GM21786 (cell line): Measurements from ENCODE around the gene MAN1B1.
"Not testable (repeated sequence)": the region's sequence is repeated elsewhere in the genome, so short reads cannot be mapped to it uniquely, and the experiment has no call there.

Source experiments
- ATAC-seq: cut with Tn5 transposase; IDR thresholded peaks from one replicate; pipeline ENCODE4 v1.9.1; 2021; ENCODE audit not compliant: unreplicated experiment

MAN1B1 gene

DNA sequence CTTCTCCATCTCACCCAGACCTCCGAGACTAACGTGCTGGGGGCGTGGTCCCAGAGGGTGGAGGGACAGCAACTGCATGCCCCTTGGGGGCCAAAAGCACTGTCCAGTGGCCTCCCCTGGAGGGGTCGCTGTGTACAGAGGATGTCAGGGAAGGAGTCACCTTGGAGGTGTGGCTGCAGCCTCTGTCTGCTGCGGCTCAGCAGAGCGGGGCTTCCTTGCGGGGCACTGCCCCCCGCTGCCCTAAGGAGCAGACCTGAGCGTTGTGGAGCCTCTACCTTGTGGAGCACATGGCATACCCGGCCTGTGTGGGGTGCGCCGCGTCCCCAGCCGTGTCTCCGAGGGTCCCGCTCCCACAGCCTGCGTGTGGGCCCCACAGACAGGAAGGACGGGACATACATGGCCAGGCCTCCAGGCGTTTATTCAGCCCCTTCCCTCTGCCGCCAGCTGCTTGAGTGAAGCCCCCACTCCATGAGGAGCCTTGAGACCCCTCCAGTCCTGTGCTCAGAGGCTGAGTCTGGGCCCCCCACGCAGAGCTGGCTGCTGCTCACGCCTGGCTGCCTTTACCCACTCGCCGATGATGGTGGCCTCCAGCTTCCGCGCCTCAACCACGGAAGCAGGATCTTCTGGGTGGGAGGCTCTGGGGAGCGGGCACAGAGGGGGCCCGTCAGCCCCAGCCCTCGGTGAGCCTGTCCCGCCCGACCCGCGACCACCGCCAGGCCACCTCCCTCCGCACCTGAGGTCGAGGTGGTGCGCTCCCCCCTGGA is 23.5 kb downstream of the MAN1B1 start:
- ATAC-seq, result no peak

DNA sequence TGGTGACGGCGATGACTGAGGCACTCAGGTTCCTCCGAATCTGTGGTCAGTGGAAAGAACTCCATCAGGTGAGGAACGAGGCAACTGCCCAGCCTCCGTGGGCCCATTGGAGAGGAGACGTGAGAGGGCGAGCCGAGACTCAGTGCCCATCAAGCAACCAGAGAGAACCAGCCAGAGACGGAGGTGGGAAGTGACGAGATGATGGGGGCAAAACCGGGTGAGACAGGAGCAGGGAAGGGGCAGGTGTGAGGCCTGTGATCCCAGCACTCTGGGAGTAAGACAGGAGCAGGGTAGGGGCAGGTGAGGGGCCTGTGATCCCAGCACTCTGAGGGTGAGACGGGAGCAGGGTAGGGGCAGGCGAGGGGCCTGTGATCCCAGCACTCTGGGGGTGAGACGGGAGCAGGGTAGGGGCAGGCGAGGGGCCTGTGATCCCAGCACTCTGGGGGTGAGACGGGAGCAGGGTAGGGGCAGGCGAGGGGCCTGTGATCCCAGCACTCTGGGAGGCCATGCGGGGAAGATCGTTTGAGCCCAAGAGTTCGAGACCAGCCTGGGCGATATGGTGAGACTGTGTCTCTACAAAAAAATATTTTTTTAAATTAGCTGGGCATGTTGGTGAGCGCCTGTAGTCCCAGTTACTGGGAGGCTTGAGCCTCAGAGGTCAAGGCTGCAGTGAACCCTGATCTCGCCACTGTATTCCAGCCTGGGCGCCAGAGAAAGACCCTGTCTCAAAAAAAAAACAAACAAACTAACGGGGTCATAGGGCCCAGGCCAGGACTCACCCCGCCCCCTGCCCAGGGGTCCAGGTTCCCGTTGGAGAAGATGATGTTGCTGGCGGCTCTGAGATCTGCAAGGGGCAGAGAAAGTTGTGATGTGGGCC is 24.4 kb downstream of the MAN1B1 start:
- ATAC-seq, result no peak

DNA sequence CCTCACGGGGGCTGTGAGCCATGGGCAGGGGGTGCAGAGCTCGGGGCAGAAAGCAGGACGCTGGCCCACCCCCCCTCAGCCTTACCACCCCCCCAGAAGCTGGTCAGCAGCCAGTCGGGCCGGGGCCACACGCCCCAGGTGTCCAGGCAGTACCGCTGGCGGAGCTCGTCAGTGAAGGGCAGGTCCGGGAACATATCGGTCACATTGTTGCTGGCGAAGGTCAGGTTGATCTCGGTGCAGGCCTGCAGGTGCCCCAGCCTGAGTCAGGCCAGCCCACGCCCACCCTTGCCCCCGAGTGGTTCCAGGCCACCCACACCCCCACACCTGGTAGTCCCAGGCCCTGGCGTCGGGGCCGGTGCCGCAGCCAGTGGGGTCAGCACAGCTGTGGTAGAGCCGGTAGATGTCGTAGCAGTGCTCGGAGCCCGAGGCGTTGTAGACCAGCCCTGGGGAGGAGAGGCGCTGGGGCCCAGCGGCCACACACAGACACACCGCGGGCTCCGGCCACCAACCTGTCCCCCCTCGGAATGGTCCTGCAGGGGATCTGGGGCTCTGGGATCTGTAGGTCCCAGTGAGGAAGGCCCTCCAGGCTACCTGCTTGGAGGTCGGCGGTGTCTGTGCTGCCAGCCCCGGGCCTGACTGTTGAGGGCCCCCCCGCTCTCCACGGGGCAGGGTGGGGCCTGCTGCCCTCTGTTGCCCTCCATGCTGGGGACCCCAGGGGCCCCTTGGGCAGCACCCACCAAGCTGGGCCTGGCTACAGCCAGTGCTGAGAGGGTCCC is 25.2 kb downstream of the MAN1B1 start:
- no peak for ATAC-seq

DNA sequence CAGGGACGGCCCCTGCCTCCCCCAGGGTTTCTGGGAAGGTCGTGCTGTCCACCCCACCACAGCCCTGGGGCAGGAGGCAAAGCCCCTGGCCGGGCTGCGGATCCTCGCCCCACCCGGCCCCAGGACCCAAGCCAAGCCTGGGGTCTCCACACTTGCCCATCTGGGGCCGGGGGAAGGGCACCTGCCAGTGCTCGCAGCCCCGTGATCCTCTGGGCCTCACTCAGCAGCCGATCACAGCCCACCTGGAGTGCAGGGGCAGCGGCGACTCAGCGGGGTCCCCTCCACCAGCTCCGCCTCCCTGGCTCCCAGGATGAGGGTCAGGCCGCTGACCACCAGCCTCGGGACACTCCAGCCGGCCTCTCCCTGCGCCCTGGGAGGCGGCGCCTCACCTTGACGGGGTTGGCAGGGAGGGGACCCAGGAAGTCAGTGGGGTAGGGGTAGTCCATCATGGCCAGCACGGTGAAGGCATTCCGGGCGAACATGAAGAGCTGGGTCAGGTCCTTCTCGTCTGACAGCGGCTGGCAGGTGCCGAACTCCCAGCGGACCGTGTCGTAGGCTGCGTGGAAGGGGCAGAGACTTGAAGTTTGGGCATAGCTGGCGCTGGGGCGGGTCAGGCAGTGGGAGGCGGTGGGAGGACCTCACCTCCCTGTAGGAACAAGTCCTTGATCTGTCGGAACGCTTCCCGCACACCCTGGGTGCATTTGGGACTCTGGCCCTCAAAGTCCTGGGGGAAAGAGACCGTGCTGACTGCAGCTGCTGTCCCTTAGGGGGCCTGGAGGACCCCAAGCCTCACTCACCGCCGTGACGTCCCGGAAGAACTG is 26.0 kb downstream of the MAN1B1 start:
- no peak for ATAC-seq

DNA sequence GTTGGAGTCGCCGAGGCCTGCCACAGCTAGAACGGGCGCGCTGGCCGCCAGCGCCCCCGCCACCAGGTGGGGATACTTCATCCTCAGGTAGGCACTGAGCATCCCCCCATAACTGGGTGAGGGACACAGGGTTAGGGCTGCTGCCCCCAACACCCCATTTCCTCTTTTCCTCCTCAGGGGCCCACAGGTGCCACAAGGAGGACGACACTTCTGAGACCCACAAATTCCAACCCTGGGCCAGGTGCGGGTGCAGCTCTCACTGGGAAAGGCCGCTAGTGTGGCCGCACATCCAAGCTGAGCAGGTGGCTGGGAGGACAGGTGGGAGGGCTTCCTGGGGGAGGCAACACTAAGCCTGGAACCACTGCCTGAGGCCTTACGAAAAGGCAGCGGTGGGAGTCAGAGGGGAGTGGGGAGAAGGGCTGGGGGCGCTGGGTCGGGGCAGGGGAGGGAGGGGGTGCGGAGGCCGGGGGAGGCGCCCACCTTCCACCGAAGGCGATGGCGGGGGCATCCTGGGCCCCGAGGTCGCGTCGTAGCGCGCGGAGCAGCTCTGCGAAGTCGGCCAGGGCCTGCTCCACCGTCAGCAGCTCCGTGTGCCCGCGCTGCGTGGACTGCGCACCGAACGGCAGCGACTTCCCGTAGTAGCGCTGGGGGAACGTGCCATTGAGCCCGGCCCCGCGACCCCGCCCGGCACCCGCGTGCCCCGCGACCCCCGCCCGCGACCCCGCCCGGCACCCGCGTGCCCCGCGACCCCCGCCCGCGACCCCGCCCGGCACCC is 26.8 kb downstream of the MAN1B1 start:
- ATAC-seq, result no peak

DNA sequence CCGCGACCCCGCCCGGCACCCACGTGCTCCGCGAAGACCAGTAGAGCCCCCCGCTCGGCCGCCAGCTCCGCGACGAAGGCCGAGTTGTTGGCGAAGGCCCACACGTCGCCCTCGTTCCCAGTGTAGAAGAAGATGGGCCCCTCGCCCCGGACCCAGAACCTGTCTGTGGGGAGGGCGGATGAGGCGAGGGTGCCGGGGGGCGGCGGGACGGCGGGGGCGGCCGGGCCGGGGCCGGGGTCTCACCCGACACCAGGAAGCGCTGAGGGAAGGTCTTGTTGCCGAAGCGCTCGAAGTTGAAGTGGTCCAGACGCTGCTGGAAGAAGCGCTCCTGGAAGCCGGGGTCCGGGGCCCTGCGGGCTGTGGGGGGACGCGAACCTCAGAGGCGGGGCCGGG is 27.4 kb downstream of the MAN1B1 start:
- ATAC-seq, result peak; percentile 18

DNA sequence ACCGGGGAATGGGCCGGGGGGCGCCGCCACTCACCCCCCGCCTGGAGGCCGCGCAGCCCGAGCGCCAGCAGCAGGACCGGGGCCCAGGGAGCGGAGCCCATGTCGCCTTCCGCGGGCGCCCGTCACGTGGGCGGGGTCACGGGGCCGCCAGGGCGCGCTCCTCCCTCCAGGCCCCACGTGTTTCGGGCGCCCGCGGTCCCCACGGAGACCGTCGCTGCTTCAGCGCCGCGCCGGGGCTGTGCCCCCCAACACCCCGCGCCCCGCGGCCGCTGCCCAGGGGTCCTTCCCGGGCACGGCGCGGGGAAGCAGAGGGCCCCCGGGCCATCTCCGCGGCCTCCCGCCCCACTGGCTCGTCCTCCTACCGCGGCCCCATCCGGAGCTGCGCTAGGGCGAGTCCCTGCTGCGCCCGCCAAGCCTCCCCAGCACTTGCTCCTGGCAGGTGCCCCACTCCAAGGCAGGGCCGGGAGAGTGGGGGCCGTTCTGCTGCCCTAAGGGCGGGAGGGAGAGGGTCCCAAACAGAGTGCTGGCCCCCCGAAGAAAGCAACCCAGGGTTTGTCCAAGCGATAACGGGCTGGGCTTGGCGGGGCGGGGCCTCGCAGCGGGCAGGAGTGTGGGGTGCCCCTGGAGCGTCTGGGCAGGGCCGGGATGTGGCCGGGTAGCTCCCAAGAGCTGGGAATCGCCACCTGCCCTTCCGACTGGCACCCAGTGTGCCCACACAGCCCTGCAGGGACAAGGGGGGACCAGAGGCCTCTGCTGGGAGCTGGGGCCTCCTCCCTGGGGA is 28.0 kb downstream of the MAN1B1 start, which contains the start of gene DPP7:
Gene DPP7, minus strand, starts transcription at position 121 of the 781 bp plus-strand sequence. Its CDS starts 20 bp downstream, at position 101.
- peak; percentile 59 for ATAC-seq

DNA sequence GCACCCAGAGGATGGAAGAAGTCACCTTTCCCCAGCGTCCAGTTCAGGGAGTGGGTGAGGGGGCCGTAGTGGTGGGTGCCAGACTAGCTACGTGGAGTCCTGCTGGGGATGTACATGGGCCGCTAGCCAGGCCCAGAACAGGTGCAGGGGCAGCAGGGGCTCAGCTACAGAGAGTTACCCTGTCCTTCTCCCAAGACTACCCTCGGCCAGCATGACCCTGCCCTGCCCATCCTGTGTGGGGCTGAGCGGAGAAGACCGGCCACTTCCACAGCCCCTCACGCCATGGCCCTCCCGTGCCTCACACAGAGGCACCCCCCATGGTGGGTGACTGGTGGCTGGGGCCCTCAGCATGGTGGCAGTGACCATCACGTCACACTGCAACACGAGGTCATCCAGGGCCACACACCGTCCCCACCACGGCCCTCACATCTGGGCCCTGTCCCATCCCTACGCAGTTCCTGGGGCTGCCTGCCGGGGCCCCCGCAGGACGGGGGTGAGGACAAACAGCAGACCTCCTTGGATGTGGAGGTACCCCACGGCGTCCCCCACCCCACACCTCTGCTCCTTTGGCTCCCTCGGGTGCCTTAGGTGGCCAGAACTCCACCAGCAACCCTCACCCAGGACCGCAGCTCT is 28.7 kb downstream of the MAN1B1 start:
- no peak for ATAC-seq

DNA sequence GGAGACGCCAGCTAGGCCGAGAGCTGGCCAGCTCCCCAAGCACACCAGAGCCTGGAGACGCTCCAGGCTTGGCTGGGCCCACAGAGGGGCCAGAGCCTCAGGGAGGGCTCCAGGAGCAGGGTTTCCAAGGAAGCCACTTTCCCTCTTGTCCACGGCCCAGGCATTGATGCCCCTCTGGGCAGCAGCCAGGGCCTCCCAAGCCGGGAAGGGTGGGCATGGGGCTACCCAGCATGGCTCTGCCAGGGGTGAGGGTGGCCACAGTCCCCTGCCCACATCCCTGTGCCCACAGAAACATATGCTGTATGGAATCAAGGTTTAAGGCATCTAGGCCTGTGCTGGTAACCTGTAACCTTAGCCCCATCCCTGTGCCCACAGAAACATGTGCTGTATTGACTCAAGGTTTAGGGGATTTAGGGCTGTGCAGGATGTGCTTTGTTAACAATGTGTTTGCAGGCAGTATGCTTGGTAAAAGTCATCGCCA is 29.3 kb downstream of the MAN1B1 start:
- no peak for ATAC-seq

DNA sequence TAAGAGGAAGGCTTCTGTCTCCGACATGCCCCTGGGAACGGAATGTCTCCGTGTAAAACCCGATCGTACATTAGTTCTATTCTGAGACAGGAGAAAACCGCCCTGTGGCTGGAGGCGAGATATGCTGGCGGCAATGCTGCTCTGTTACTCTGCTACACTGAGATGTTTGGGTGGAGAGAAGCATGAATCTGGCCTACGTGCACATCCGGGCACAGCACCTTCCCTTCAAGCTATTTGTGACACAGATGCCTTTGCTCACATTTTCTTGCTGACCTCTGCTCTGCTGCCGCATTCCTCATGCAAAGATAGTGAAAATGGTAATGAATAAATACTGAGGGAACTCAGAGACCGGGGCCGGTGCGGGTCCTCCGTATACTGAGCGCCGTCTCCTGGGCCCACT is 29.9 kb downstream of the MAN1B1 start:
- no peak for ATAC-seq

DNA sequence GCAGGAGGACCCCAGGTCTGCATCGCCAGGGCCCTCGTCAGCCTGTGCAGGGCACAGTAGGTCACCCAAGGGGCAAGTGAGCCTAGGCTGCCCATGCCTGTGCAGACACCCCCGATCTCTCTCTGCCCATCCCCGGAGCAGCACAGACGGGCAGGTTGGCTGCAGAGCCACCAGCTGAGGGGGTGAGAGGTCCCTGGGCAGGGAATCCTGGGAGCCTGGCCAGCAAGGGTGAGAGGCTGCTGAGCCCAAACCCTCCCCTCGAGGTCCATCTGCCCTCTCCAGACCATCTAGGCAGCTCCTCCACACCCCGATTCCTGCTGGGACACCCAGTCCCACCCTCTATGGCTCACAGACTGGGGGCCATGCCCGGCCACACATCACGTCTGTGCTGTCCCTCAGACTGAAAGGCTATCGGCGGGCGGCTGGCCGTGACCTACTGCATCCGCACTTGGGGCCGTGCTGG is 30.5 kb downstream of the MAN1B1 start:
- ATAC-seq, result no peak

DNA sequence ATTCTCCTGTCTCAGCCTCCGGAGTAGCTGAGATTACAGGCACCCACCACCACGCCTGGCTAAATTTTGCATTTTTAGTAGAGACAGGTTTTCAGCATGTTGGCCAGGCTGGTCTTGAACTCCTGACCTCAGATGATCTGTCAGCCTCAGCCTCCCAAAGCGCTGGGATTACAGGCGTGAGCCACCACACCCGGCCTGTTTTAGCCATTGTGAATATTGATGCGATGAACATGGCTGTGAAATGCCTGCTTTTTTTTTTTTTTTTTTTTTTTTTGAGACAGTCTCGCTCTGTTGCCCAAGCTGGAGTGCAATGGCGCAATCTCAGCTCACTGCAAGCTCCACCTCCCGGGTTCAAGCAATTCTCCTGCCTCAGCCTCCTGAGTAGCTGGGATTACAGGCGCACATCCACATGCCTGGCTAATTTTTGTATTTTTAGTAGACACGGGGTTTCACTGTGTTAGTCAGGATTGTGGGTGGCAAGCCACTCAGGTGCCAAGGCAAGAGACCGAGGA is 31.4 kb downstream of the MAN1B1 start:
- ATAC-seq, result not testable (repeated sequence)

DNA sequence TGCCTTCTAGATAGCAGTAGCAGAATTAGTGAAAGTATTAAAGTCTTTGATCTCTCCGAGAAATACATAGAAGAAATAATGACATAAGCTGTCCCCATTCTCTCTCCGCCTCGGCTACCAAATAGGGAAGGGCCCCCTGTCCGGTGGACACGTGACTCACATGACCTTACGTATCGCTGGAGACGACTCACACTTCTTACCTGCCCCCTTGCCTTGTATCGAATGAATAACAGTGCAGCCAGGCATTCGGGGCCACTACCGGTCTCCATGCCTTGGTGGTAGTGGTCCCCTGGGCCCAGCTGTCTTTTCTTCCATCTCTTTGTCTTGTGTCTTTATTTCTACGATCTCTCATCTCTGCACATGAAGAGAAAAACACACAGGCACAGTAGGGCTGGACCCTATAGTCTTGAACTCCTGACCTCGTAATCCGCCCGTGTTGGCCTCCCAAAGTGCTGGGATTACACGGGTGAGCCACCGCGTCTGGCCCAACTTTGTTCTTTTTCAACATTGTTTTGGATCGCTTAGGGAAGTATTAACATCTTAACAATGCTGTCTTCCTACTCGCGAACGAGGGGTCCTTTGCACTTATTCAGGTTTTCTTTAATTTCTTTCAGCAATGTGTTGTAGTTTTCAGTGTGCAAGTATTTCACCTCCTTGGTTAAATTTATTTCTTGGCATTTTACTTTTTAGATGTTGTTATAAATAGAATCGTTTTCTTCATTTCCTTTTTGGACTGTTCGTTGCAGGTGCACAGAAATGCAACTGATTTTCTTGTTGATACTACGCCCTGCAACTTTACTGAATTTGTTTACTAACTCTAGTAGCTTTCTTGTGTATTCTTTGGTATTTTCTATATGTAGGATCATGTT is 35.4 kb downstream of the MAN1B1 start:
- not testable (repeated sequence) for ATAC-seq

DNA sequence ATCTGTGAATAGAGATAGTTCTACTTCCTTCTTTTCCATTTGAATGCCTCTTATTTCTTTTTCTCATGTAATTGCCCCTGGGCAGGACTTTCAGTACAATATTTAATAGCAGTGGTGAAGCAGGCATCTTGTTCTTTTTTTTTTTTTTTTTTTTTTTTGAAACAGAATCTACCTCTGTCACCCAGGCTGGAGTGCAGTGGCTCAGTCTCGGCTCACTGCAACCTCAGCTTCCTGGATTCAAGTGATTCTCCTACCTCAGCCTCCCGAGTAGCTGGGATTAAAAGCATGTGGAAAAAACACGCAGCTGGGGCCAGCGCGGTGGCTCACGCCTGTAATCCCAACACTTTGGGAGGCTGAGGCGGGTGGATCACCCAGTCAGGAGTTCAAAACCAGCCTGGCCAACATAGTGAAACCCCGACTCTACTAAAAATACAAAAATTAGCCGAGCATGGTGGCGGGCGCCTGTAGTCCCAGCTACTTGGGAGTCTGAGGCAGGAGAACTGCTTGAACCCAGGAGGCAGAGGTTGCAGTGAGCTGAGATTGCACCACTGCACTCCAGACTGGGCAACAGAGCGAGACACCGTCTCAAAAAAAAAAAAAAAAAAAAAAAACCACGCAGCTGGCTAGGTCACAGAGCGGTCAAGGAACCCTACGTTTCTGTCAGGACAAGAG is 36.1 kb downstream of the MAN1B1 start:
- not testable (repeated sequence) for ATAC-seq

DNA sequence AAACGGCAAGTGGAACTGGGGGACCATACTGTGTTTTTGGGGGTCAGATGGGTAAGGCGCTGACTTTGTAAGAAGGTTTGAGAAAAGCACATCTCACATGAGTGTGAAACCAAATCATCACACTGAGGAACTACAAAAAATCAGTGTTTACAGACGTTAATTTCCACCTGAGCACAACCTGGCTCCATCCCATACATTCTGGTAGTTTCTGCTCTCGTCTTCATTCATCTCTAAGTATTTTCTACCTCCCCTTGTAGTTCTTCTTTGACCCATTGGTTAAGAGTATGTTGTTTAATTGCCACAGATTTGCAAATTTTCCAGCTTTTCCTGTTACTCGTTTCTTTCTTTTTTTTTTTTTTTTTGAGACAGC is 36.7 kb downstream of the MAN1B1 start:
- ATAC-seq, result no peak

DNA sequence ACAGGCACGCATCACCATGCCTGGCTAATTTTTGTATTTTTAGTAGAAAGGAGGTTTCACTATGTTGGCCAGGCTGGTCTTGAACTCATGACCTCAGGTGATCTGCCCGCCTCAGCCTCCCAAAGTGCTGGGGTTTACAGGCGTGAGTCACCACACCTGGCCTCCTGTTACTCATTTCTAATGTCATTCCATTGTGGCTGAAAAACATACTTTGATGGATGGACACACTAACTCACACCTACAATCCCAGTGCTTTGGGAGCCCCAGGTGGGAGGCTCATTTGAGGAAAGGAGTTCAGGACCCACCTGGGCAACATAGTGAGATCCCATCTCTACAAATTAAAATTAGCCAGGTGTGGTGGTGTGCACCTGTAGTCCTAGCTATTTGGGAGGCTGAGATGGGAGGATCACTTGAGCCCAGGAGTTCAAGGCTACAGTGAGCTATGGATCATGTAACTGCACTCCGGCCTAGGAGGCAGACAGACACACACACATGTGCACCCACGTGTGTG is 37.2 kb downstream of the MAN1B1 start:
- not testable (repeated sequence) for ATAC-seq
